NCI-H774 (cell line): ENCODE results near the gene C7.
"Not testable (repeated sequence)": the region's sequence is repeated elsewhere in the genome, so short reads cannot be mapped to it uniquely, and the experiment has no call there.

ENCODE experiments used
- DNase-seq: peaks from one replicate; lab custom pipeline; 2025; lab: John Stamatoyannopoulos, UW

The C7 gene

DNA sequence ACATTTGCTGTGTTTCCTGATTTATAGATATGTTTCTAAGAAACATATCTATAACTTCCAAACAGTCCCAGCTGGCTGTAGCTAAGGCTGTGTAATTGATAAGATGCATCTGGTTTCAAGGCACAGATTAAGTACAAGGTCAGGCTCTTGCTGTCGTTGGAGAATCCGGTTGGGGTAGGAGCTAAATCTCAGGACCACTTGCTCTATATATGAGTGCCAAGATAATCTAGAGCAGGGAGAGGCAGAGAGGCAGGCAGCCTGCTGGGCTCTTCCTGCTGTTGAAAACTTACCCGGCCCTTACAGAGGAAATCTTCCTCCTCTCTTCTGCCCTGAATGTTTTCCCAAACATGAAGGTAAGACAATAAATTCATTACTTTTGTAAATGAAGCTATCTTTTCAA is at the start of gene C7:
Gene C7, plus strand, starts transcription at position 234 of the 400 bp plus-strand sequence. Its CDS starts 114 bp downstream, at position 348.
- no peak for DNase-seq

DNA sequence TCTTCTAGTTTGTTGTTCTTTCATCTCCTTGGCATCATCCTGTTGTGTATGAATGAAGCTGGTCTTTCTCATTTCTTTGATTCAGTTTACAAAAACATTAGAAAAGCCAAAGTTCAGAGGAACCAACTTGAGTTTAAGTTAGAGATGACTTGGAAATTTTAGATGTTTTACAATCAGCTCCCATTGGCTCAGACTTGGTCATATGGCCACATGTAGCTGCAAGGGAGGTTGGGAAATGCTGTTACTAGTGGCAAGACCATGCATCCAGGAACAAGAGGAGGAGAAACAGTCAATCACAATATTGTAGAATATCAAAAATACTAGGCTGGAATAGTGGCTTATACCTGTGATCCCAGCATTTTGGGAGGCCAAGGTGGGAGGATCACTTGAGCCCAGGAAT is 48.6 kb upstream of the C7 start:
- no peak for DNase-seq

DNA sequence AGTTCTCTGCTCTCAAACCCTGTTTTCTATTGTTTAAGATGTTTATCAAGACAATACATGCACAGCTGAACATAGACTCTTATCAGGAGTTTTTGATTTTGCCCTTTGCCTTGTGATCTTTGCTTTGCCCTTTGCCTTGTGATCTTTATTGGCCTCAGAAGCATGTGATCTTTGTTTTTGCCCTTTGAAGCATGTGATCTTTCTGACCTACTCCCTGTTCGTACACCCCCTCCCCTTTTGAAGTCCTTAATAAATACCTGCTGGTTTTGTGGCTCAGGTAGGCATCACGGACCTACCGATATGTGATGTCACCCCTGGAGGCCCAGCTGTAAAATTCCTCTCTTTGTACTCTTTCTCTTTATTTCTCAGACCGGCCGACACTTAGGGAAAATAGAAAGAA is 44.3 kb upstream of the C7 start:
- not testable (repeated sequence) for DNase-seq

DNA sequence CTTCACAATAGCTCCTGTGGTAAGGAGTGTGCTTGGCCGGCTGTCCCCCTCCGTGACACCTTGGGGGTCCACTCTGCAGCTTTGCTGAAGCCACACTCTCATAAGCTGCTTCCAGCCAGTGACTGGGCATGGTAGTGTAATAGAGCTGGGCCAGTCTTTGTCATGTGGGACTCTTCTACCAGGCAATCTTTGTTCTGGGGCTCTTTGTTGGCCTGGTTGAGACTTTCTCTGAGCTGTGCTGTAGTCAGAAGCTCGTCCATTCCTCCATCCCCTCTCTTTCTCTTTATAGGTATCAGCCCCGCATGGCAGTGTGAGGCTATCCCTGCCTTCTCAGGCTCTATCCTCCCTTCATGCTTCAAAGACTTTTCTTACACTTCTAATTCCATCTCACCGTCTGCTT is 42.5 kb upstream of the C7 start:
- DNase-seq = no peak

DNA sequence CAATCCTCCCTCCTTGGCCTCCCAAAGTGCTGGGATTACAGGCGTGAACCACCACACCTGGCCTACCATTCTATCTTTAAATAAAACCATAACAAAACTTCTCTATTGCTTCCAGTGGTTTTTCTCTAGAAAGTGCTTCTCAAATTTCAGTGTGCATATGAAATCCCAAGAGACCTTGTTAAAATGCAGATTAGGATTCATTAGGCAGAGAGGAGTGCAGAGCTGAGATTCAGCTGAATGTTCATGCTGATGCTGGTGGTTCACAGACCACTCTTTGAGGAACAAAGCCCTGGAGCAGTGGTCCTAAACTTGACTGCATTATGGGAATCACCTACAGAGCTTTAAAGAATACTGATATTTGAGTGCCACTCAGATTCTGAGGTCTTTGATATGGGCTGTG is 39.9 kb upstream of the C7 start:
- no peak for DNase-seq

DNA sequence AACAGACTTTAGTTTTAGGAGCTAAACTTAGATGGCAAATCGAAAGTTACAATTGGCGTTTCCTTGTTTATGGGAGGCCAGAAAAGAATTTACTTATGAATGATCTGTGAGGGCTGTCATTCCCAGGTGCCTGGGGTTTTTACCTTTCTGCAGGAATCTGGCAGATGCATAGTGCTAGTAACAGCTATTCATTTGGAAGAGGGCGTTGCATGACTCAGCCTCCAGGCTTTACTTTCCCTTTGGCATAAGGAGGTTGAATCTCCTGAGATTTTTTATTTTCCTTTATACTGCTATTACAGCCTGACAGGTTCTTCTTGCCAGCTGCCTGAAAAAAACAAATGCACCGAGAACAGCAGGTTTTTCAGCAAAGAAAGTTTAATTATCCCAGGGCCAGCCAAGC is 38.1 kb upstream of the C7 start:
- DNase-seq = no peak

DNA sequence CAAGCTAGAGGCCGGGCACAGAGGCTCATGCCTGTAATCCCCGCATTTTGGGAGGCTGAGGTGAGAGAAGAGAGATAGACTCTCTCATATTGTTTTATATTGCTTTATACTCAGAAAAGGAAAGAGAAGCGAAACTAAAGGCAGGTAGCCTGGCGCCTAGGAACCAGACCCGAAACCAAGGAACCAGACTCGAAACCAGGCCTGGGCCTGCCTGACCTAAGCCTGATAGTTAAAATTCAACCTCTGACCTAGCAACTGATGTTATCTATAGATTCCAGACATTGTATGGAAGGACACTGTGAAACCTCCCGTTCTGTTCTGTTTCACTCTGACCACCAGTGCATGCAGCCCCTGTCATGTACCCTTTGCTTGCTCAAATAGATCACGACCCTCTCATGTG is 37.0 kb upstream of the C7 start:
- DNase-seq = not testable (repeated sequence)

DNA sequence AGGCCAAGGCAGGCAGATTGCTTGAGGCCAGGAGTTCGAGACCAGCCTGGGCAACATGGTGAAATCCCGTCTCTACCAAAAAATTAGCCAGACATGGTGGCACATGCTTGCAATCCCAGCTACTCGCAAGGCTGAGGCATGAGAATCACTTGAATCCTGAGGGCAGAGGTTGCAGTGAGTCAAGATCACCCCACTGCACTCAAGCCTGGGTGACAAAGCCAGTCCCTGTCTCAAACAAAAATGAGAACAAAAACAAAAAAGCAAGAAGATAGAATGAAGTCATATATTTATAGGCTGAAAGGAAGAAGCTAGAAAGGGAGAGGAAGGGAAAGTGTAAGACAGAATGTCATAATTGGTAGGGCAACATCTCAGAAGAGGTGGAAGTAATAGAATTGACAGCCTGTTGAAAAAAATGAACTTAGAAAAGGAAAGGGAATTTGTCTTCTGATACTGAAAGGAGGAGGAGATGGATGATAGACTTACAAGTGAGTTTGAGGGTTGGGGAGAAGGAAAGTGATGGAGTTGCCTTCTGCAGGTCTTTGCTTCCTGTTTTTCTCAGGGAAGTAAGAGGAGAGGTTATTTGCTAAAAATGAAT is 35.9 kb upstream of the C7 start:
- DNase-seq = no peak

DNA sequence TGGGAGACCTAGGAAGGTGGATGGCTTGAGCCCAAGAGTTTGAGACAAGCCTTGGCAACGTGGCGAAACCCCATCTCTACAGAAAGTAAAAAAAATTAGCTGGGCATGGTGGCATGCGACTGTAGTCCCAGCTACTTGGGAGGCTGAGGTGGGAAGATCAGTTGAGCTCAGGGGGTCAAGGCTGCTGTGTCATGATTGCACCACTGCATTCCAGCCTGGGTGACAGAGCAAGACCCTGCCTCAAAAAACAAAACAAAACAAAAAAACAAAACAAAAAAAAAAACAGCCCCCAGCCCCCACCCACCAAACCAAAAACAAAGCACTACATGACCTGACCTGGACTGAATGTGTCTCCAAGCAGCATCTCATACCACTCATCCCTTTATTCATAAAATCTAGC is 33.3 kb upstream of the C7 start:
- no peak for DNase-seq

DNA sequence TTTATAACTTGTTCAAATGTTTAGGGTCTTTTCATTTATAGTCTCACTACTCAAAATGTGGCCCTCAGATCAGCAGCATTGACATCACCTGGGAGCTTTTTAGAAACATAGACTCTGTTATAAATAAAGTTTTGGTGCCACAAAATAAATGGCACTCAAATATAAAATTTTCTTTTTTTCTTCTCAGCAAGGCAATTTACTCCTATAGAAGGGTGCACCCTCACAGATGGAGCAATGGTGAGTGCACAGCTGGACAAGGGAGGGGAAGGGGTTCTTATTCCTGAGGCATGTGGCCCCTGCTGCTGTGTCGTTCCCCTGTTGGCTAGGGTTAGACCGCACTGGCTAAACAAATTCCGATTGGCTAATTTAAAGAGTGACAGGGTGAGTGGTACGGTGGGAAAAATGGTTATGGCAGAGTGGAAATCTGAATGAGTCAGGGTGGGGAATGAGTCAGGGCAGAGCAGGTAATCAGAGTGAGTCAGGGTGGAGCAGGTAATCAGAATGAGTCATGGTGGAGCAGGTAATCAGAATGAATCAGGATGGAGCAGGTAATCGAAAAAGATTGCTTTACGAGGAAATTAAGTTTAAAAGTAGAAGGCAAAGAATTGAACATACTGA is 31.8 kb upstream of the C7 start:
- DNase-seq = no peak

DNA sequence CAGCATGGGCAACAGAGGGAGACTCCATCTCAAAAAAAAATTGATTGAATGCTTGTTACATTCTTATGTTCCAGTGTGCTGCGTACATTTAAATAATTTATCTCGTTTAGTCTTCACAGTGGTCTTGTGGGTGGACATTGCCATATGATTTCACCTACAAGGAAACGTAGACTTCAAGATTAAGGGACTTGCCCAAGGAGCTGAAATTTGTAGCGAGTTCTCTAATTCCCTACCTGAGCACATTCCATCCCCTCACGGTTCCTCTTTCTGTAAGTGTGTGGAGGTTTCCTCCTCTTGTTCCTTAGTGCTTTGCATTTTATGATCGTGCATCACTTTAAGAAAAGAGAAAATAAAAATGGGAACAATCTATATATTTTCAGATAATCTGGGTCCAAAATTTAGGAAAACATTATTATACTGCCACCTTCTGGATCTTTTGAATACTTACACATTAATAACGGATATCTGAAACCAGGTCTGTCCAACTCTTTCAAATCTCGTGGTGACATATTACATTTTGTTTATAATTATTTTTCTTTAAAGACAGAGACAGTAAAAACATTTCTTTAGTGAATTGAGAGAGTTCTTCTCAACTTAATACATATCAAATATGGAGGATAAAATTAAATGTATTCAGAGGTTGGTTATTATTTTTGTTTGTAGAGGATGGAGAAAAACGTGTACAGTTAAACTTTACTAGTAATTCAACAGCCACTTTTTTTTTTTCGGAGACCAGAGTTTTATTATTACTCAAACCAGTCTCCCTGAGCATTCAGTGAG is 29.9 kb upstream of the C7 start:
- DNase-seq = no peak

DNA sequence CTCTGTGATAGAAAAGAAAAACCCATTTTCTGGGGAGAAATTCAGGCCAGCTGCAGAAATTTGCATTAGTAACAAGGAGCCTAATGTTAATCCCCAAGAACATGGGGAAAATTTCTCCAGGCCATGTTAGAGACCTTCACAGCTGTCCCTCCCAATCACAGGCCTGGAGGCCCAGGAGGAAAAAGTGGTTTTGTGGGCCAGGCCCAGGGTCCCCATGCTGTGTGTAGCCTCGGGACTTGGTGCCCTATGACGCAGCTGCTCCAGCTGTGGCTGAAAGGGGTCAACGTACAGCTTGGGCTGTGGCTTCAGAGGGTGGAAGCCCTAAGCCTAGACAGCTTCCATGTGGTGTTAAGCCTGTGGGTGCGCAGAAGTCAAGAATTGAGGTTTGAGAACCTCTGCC is 27.0 kb upstream of the C7 start:
- no peak for DNase-seq

DNA sequence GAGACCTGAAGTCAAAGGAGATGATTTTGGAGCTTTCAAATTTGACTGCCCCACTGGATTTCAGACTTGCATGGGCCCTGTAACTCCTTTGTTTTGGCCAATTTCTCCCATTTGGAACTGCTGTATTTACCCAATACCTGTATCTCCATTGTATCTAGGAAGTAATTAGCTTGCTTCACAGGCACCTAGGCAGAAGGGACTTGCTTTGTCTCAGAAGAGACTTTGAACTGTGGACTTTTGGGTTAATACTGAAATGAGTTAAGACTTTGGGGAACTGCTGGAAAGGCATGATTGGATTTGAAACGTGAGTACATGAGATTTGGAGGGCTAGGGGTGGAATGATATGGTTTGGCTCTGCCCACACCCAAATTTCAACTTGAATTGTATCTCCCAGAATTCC is 26.2 kb upstream of the C7 start:
- DNase-seq = not testable (repeated sequence)

DNA sequence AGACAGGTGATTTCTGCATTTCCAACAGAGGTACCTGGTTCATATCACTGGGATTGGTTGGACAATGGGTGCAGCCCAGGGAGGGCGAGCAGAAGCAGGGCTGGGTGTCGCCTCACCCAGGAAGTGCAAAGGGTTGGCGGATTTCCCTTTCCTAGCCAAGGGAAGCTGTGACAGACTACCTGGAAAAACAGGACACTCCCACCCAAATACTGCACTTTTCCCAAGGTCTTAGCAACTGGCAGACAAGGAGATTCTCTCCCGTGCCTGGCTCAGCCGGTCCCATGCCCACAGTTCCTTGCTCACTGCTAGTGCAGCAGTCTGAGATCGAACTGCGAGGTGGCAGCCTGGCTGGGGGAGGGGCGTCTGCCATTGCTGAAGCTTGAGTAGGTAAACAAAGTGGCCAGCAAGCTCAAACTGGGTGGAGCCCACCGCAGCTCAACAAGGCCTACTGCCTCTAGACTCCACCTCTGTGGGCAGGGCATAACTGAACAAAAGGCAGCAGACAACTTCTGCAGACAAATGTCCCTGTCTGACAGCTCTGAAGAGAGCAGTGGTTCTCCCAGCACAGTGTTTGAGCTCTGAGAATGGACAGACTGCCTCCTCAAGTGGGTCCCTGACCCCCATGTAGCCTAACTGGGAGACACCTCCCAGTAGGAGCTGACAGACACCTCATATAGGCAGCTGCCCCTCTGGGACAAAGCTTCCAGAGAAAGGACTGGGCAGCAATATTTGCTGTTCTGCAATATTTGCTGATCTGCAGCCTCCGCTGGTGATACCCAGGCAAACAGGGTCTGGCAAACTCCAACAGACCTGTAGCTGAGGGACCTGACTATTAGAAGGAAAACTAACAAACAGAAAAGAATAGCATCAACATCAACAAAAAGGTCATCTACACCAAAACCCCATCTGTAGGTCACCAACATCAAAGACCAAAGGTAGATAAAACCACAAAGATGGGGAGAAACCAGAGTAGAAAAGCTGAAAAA is 13.6 kb upstream of the C7 start:
- DNase-seq = peak; percentile 50

DNA sequence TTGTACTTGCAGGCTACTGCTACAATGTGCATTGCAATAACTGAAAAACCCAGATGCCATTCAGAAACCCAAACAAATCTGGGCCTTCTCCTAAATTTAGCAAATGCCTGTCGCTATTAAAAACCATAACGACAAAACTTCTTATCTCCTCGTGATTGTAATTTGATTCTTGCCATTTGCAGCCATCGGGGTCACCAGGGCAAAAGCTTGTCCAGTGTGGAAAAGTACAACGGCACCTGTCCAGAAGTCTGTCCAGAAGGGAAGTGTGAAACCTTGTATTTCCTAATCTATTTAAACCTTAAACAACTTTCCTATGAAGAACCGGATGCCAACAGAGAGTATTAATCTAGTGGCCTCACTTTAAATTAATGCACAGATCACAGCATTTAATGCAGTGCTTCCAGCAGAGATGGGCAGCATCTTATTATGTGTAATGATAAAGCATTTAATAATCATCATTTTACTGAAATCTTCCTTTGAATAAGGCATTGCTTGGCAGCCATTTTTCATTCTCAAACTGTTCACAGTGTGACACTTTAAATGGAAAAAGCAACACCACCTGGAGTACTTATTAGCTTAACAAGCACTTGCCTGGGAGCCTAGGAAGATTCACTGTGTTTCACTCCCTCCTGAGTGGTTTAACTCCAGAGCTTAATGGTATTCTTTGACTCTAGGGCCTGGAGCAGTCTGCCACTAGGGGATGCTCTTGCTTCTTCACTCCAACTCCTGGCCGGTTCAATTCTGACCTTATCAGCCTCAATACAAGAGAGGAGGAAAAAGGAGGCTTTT is 4.9 kb upstream of the C7 start:
- peak; percentile 59 for DNase-seq

DNA sequence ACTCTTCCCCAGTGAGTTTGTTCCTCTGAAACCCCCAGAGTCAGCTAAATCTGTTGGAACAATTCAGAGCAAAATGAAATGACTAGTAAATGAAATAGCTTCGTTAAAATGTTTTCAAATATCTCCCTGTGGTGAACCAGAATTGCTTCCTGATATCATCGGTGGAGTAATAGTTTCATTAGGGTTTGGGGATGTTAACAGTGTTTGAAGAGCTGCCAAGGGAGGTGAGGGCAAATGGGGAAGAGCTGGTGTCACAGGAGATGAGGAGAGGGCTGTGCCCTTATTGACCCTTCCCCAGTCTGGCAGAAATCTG is 4.3 kb upstream of the C7 start:
- no peak for DNase-seq

DNA sequence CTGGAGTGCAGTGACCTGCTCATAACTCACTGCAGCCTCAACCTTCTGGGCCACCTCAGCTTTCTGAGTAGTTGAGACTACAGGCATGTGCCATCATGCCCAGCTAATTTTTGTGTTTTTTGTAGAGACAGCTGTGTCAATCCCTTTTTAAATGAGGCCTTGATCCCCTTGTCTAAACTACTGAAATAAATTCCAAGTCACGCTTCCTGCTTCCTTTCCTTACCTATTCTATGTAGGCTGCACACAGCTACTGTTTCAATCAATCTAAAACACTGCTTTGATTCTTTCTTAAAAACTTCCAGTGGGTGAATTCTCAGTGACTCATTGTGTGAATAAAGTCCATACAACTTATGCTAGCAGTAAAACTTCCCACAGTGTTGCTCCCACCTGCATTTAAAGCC is 2.9 kb upstream of the C7 start:
- no peak for DNase-seq

DNA sequence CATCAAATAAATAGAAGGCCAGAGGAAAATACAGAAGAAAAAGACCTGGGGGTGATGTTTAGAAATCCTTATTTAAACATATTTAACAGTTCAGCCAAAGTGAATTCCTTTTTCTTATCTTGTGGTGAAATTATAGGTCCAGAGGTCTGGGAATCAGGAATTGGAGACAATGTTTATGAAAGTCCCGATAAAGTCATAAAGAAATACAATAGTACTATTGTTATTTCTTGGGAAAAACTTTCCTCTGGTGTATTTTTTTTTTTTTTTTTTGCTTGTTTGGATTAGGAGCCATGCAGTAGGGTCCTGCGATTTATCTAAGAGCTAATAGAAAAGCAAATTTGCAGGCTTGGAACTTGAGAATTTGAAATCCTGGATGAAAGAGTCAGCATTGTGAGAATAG is 426 bp downstream of the C7 start:
- DNase-seq = no peak

DNA sequence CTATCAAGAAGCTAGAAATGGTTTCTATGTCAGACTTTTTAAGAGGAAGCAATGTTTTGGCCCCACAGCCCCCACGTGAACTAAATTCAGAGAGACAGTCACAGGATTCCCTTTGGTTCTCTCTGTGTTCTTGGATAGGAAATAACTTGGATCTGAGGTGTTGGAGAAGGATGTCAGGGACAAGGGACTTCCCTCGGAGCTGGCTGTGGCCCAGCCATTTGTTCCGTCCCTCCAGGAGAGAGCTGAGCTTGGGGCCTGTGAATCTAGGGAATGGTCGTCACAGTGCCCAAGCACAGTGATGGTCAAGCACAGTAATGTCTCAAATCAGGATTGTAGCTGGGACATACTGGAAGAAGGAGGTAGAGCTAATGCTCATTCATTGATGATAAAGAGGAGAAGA is 2.0 kb downstream of the C7 start:
- no peak for DNase-seq

DNA sequence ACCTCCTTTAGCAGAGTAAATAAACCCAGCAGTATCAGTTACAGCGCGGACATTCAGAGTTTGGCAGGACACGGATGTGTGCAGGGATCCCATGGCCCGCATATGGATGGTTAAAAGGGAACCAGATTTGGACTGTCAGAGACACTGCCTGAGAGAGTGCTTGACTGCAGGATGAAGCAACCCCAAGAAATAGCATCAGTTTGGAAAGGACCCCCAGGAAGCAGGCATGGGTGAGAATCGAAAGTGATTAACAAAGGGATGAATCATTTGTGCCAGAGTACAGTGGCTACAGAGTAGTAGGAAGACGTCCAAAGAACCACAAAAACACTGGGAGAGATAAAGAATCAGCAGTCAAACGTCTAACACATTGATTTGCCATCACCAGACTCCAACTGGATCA is 5.5 kb downstream of the C7 start:
- DNase-seq = no peak

DNA sequence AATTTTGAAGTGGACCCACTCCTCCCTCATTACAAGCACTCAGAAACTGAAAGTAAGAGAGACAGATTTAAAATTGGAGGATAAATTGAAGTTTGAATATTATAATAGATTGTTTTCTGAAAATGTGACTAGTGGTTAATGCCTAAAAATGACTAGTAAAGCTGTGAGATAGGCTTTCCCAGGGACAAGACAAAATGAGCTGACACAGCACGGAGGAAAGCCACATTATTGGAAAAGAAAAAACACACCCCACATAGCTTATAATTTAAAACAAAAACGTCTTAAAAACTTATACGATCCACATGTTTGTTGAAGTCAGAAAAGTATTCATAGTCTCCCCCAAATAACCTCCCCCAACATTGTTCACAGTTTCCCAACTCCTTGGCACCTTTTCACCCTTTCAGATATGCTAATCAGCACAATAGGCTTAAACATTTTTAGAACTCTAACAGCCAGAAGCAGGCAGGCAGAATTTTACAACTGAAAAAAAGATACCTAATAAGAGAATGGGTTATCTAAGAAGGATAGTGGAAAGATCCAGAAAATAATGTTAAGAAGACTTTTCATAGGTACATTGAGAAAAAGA is 6.1 kb downstream of the C7 start:
- no peak for DNase-seq
